Superior temporal gyrus (tissue), 1 donor: ENCODE data around the gene POLE.

Experiments used
- DNase-seq: peaks from one replicate; pipeline ENCODE4 v3.0.0-alpha.2; 2016; ENCODE audit errors: extremely low spot score

POLE gene

GRCh38 chr12:132657004-132657727, 30.0 kb downstream of the POLE start:
- DNase-seq, result no peak

GRCh38 chr12:132653567-132654290, 33.4 kb downstream of the POLE start:
- DNase-seq, result no peak

GRCh38 chr12:132651444-132652100, 35.6 kb downstream of the POLE start:
- no peak for DNase-seq

- DNase-seq, result no peak
Observed at GRCh38 chr12:132649226-132649945, 37.8 kb downstream of the POLE start.

- no peak for DNase-seq
Observed at GRCh38 chr12:132648616-132649225, 38.4 kb downstream of the POLE start.

GRCh38 chr12:132647858-132648257, 39.3 kb downstream of the POLE start:
- no peak for DNase-seq

GRCh38 chr12:132646850-132647249, 40.3 kb downstream of the POLE start:
- DNase-seq, result no peak

GRCh38 chr12:132642846-132643835, 44.0 kb downstream of the POLE start:
- no peak for DNase-seq

GRCh38 chr12:132641811-132642650, 45.1 kb downstream of the POLE start:
- no peak for DNase-seq

- DNase-seq, result no peak
Observed at GRCh38 chr12:132640936-132641335, 46.2 kb downstream of the POLE start.

GRCh38 chr12:132639956-132640520, 47.1 kb downstream of the POLE start:
- no peak for DNase-seq

- peak; percentile 51 for DNase-seq
Observed at GRCh38 chr12:132638541-132639408, 48.4 kb downstream of the POLE start.

- DNase-seq, result no peak
Observed at GRCh38 chr12:132637811-132638210, 49.3 kb downstream of the POLE start.

GRCh38 chr12:132635076-132635955, 51.8 kb downstream of the POLE start:
- DNase-seq, result no peak

- no peak for DNase-seq
Observed at GRCh38 chr12:132634411-132634990, 52.6 kb downstream of the POLE start.

GRCh38 chr12:132633901-132634300, 53.2 kb downstream of the POLE start:
- DNase-seq, result no peak

GRCh38 chr12:132633398-132633797, 53.7 kb downstream of the POLE start:
- no peak for DNase-seq
